Measurements from ENCODE around the gene CERS1.

CERS1 gene

GRCh38 chr19:18833849-18834643 lies 61.9 kb downstream of the CERS1 start:
- peak; percentile 29 for DNase-seq (ENCODE audit: low spot score)
- TF ChIP-seq CTCF (IDR thresholded peaks at IDR 0.05; ENCODE audit: extremely low read depth, missing control alignments): no peak

GRCh38 chr19:18833141-18833476 lies 62.8 kb downstream of the CERS1 start:
- DNase-seq (ENCODE audit: low spot score): no peak
- TF ChIP-seq CTCF (IDR thresholded peaks at IDR 0.05; ENCODE audit: extremely low read depth, missing control alignments): no peak

GRCh38 chr19:18832306-18833140 lies 63.4 kb downstream of the CERS1 start:
- DNase-seq (ENCODE audit: low spot score): peak; percentile 59
- no peak for TF ChIP-seq CTCF (IDR thresholded peaks at IDR 0.05; ENCODE audit: extremely low read depth, missing control alignments)

GRCh38 chr19:18831524-18832305 lies 64.2 kb downstream of the CERS1 start, which contains the start of gene UPF1:
Gene UPF1, plus strand, starts transcription at chr19:18831959. Its CDS starts 251 bp downstream, at chr19:18832210.
- peak; percentile 97 for DNase-seq (ENCODE audit: low spot score)
- no peak for TF ChIP-seq CTCF (IDR thresholded peaks at IDR 0.05; ENCODE audit: extremely low read depth, missing control alignments)

GRCh38 chr19:18830488-18830887 lies 65.5 kb downstream of the CERS1 start:
- no peak for DNase-seq (ENCODE audit: low spot score)
- no peak for TF ChIP-seq CTCF (IDR thresholded peaks at IDR 0.05; ENCODE audit: extremely low read depth, missing control alignments)

GRCh38 chr19:18828786-18829185 lies 67.2 kb downstream of the CERS1 start:
- DNase-seq (ENCODE audit: low spot score): no peak
- no peak for TF ChIP-seq CTCF (IDR thresholded peaks at IDR 0.05; ENCODE audit: extremely low read depth, missing control alignments)

Data from GM20000 (cell line).